Tibial nerve (tissue), 4 donors: Measurements from ENCODE around the gene IFIT3.

ENCODE experiments used
- EP300 ChIP-seq, 2 donors: sonication (generic); formaldehyde crosslinking; IDR thresholded peaks; one replicate each; pipeline ENCODE4 v1.6.1; 2017; ENCODE audit warnings: antibody characterized with exemption in 2 of 2, mild to moderate bottlenecking in 1 of 2
- POLR2A ChIP-seq, 2 donors: fragments of 450-650 bp; IDR thresholded peaks; one replicate each; pipeline ENCODE4 v1.6.1; 2017; ENCODE audit warnings: antibody characterized with exemption in 2 of 2, mild to moderate bottlenecking in 2 of 2, moderate library complexity in 2 of 2
- TF ChIP-seq, protein P1 (sequence below), 5 experiments: fragments of 200-600 bp in 3 of 5; fragments of 450-650 bp in 2 of 5; sonication (generic) in 3 of 5; IDR thresholded peaks; one replicate each; pipeline ENCODE4 v1.5.1; 2016 to 2019; ENCODE audit warnings: antibody characterized with exemption in 5 of 5, mild to moderate bottlenecking in 3 of 5, moderate library complexity in 2 of 5

DNA sequence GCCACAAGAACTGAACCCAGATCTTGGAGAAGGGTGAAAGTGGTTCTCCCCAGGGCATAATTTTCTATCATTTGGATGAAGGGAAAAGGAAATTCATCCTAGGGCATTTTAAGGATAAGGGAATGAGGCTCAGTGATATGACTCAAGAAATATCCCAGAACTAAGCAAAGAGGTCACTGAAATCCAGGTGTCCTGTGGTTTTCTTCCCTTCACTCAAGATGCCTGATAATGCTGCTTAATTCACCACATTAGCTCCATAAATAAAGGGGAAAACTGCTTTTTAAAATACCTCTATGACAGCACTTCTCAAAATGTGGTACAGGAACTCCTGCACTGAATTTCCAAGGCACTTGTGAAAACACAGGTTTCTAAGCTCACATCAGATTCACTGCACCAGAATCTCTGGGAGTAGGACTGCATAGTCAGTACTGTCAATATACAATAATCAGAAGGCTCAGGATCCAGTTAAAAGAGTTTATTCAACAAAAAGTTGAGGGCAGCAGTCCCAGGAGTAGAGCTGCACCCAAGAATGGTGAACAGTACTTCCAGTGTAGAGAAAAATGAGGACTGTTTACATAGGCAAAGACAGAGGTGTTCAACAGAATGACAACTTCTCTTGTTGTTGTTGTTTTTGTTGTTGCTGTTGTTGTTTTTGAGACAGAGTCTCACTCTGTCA is 2.9 kb downstream of the IFIT3 start:
- TF ChIP-seq POLR2A (IDR thresholded peaks at IDR 0.05), result no peak
- TF ChIP-seq, protein P1, sequence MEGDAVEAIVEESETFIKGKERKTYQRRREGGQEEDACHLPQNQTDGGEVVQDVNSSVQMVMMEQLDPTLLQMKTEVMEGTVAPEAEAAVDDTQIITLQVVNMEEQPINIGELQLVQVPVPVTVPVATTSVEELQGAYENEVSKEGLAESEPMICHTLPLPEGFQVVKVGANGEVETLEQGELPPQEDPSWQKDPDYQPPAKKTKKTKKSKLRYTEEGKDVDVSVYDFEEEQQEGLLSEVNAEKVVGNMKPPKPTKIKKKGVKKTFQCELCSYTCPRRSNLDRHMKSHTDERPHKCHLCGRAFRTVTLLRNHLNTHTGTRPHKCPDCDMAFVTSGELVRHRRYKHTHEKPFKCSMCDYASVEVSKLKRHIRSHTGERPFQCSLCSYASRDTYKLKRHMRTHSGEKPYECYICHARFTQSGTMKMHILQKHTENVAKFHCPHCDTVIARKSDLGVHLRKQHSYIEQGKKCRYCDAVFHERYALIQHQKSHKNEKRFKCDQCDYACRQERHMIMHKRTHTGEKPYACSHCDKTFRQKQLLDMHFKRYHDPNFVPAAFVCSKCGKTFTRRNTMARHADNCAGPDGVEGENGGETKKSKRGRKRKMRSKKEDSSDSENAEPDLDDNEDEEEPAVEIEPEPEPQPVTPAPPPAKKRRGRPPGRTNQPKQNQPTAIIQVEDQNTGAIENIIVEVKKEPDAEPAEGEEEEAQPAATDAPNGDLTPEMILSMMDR (IDR thresholded peaks at IDR 0.05), result no peak
- TF ChIP-seq EP300 (IDR thresholded peaks at IDR 0.05), result no peak
